T-helper 2 cell treated with Interferon-gamma antibody and Interleukin-4, amounts not matched to agents 5 μg/mL and 100 μg/mL, for 36 hours (primary cell): ENCODE results near the gene CYP24A1.

Source experiments
- DNase-seq: peaks from one replicate; pipeline ENCODE4 v3.0.0; 2021; ENCODE audit warnings: low spot score
- H3K27ac Mint-ChIP-seq: one replicate; pipeline ENCODE4 v1.8.0; 2021; ENCODE audit warnings: mild to moderate bottlenecking, mixed read lengths
- H3K27me3 Mint-ChIP-seq: one replicate; pipeline ENCODE4 v1.8.0; 2021; ENCODE audit warnings: low read depth, mixed read lengths
- H3K36me3 Mint-ChIP-seq: one replicate; pipeline ENCODE4 v1.8.0; 2021; ENCODE audit warnings: low read depth, mixed read lengths
- H3K4me1 Mint-ChIP-seq: one replicate; pipeline ENCODE4 v1.8.0; 2021; ENCODE audit warnings: low read depth, mixed read lengths
- H3K4me3 Mint-ChIP-seq: one replicate; pipeline ENCODE4 v1.8.0; 2022; ENCODE audit warnings: mild to moderate bottlenecking, moderate library complexity, mixed read lengths
- H3K9me3 Mint-ChIP-seq: one replicate; pipeline ENCODE4 v1.8.0; 2021; ENCODE audit warnings: mixed read lengths

The CYP24A1 gene

DNA sequence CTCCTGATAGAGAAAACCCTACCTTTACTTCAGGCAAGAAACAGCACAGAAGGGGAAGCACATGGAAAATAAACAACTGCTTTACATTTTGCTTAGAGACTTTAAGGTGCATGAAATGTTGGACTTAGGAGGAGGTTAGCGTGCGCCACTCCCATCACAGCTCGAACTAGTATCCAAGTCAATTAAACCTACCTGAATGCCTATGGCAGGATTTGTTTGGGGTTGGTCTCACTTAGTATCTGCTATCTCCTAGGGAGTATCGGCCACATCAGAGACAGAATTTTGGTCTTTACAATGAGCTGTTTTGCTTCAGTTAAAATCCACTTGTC lies 12.0 kb downstream of the CYP24A1 start:
- Mint-ChIP-seq H3K4me1 (no peaks in the 10 kb centered on the region), H3K4me3 (no peak overlapping the region), H3K9me3 (no peaks in the 10 kb centered on the region), H3K27me3 (peaks cover 12% of the 10 kb centered on the region), H3K27ac (no peak overlapping the region), H3K36me3 (no peaks in the 10 kb centered on the region)
- DNase-seq: no peak

DNA sequence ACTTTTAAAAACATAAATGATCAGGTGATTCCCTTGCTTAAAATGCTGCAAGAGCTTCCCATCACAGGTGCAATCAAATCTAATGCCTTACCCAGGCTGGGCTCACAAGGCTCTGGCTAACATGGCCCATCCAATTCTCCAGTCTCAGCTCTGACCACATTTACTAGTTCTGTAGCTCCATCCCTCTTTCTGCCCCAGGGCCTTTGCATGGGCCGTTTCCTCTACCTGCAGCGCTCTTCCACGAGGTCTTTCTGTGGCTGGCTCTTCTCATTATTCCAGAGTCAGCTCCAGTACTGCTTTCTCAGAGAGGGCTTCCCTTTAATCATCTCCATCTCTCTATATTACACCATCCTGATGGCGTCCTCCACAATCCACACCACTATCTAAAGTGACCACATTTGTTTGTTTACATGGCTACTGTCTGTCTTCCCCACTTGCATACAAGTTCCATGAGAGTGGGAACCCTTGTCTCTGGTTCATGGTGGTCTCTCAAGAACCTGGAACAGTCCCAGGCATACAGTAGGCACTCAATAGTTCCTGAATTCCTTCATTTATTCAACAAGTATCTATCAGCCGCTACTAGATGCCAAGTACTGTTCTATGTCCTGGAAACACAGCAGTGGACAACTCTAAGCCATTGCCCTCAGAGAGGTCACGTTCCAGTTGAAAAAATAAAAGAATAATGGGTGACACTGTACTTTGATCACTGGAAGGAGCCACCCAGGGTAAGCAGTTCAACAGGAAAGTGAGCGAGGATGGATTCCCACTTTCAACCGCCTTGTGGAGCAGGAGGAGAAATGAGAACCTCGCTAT lies 12.6 kb downstream of the CYP24A1 start:
- H3K4me1 Mint-ChIP-seq: no peaks in the 10 kb centered on the region
- no peaks in the 10 kb centered on the region for H3K36me3 Mint-ChIP-seq
- no peaks in the 10 kb centered on the region for H3K9me3 Mint-ChIP-seq
- H3K27me3 Mint-ChIP-seq: peaks cover 12% of the 10 kb centered on the region
- no peak overlapping the region for H3K27ac Mint-ChIP-seq
- no peak overlapping the region for H3K4me3 Mint-ChIP-seq
- no peak for DNase-seq

DNA sequence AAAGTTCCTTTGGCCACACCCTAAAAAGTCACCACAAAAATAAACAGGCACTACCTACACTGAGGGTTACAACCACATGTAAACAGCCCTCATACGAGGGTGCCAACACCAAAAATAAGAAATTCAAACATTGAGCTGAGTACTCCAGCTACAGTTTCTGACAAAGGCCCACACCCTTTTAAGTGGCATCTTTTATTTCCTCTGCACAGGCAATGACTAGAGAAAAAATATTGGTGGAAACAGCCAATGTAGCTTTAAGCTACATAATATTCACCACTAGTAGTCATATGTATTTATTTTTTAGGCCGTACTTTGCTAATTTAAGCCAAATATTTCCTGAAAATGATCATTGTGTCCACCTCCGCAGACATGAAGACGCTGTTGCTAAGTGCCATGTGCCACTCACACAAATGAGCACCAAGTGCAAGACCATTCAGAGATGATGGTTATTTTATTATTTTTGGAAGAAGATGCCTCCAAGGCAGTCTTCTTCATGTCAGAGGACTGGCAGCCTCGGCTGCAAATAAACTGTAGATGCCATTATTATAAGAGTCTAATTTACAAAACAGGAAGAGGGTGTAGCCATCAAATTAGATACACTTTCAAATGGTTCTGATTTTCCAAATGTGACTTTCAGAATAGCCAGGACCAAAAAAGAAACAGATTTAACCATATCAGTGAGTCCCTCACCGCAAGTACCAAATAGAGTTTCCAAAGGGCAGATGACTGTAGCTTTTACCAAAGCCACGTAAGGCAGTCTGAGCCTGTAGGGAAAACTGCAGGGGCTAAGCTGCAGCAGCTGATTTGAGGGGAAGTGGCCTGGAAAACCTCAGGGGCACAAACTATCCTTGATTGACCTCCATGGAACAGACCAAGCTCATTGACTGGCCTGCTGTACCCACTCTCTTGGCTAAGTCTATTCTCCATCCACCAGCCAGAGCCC lies 13.4 kb downstream of the CYP24A1 start:
- Mint-ChIP-seq H3K9me3 (no peaks in the 10 kb centered on the region), H3K27me3 (peaks cover 10% of the 10 kb centered on the region), H3K27ac (no peak overlapping the region), H3K36me3 (no peaks in the 10 kb centered on the region), H3K4me1 (no peaks in the 10 kb centered on the region), H3K4me3 (no peak overlapping the region)
- no peak for DNase-seq

DNA sequence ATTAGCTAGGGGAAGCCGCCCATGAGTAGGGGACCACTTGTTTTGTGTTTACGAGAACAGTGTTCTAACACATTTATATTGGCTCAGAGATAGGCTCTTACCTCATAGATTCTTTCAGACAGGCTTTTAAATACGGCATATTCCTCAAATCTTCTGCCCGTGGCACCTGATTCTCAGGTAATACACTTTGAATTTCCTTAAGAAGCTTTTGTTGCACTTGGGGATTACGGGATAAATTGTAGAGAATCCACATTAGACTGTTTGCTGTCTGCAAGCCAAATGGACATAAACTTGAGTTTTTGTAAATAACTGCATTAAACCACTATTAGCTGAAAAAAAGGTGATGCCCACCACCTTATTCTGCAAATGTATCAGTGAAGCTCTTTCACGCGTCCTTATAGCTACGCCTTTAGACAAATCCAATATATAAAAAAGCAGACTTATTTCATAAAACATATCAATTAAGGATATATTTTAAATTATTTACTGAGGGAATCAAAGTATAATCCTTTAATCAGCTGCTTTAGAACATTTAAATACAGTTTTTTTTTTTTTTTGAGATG lies 14.8 kb downstream of the CYP24A1 start:
- Mint-ChIP-seq H3K9me3 (no peaks in the 10 kb centered on the region), H3K27me3 (peaks cover 10% of the 10 kb centered on the region), H3K27ac (no peak overlapping the region), H3K4me3 (no peak overlapping the region), H3K4me1 (no peaks in the 10 kb centered on the region), H3K36me3 (no peaks in the 10 kb centered on the region)
- no peak for DNase-seq

DNA sequence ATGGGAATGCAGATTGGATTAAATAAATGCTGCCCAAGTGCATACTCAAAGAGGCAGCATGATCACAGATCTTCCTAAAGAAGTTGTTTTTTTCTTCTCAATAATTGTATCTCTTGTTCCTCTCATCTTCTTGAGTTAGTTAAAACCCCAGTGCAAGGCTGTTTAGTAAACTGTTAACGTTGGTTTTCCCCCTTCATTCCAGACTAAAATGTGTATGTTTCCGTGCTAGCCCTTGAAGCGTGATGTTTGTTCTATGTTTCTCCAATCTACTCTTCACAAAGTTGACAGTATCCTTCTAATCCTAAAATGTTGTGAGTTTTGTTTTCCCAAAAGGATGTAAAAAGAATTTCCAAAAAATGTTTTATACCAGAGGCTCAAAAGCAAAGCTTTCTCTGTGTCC lies 15.6 kb downstream of the CYP24A1 start:
- no peaks in the 10 kb centered on the region for H3K9me3 Mint-ChIP-seq
- no peaks in the 10 kb centered on the region for H3K36me3 Mint-ChIP-seq
- DNase-seq: no peak
- H3K27ac Mint-ChIP-seq: no peak overlapping the region
- peaks cover 10% of the 10 kb centered on the region for H3K27me3 Mint-ChIP-seq
- no peaks in the 10 kb centered on the region for H3K4me1 Mint-ChIP-seq
- no peak overlapping the region for H3K4me3 Mint-ChIP-seq

DNA sequence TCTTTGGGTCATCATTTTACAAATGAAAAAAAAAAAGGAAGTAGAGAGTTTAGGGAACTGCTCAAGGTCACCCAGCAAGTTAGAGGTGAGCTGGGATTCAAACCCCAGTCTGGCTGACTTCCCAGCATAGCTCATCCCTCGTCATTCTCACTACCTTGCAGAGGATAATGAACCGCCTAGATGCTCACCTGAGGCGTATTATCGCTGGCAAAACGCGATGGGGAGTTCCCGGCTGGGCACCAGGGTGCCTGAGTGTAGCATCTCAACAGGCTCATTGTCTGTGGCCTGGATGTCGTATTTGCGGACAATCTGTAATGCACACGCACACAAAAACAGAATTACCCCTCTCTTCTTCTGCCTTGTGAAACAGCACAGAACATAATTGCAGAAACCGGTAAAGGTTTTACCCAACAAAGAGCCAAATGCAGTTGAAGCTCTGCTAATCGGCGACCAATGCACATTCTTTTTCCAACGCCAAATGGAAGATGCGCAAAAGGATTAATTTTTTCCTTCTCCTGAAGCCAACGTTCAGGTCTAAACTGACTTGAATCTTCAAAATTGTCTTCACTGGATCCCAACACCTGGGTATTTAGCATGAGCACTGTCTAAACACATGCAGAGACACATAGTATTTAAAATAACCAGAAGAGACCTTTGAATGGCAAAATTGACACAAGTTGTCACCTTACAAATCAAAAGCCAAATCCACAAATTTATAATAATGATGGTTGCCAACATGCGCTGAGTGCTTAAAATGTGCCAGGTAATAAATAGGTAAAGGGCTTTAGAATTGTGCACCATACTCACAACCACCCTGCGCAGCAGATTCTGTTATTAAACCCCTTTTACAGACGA lies 16.6 kb downstream of the CYP24A1 start:
- H3K36me3 Mint-ChIP-seq: no peaks in the 10 kb centered on the region
- H3K27ac Mint-ChIP-seq: no peak overlapping the region
- no peak overlapping the region for H3K4me3 Mint-ChIP-seq
- no peaks in the 10 kb centered on the region for H3K4me1 Mint-ChIP-seq
- peaks cover 4% of the 10 kb centered on the region for H3K27me3 Mint-ChIP-seq
- H3K9me3 Mint-ChIP-seq: no peaks in the 10 kb centered on the region
- DNase-seq: no peak

DNA sequence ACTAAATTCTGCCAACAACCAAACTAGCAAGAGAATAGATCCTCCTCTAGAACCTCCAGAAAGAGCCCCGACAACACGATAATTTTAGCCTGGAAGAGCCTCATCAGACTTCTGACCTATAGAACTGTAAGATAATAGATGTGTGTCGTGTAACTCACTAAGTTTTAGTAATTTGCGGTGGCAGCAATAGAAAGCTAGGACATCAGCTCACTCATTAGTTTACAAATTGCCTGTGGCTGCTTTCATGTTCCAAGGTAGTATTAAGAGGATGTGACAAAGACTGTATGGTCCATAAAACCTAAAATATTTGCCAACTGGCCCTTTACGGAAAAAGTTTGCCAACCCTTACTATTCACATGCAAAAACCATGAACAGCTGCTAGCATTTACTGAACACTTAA lies 17.3 kb downstream of the CYP24A1 start:
- peaks cover 4% of the 10 kb centered on the region for H3K27me3 Mint-ChIP-seq
- H3K36me3 Mint-ChIP-seq: no peaks in the 10 kb centered on the region
- H3K27ac Mint-ChIP-seq: no peak overlapping the region
- H3K4me3 Mint-ChIP-seq: no peak overlapping the region
- no peak for DNase-seq
- H3K9me3 Mint-ChIP-seq: no peaks in the 10 kb centered on the region
- no peaks in the 10 kb centered on the region for H3K4me1 Mint-ChIP-seq

DNA sequence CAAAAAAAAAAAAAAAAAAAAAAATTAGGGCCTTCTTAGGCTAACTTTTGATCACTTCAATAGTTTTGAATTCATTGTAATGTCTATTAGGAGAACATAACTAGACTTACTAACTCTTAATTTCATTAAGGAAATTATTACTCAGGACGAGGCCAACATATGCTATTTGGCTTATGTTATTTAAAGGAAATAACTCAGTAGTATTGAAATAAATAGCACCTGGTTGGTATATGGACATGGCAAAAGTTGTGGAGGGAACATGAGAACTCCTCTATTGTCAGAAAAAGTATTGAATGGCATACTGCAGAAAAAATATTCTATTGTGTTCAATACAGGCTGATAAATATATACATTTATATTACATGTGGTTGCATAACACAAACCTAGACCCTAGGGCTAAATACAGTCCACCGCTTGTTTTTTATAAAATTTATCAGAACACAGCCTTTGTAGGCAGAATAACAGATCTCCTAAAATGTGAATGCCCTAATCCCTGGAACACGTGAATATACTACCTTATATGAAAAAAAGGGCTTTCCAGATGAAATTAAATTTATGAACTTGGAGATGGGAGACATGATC lies 18.0 kb downstream of the CYP24A1 start:
- no peak overlapping the region for H3K4me3 Mint-ChIP-seq
- H3K27me3 Mint-ChIP-seq: no peaks in the 10 kb centered on the region
- H3K36me3 Mint-ChIP-seq: no peaks in the 10 kb centered on the region
- H3K9me3 Mint-ChIP-seq: no peaks in the 10 kb centered on the region
- H3K27ac Mint-ChIP-seq: no peak overlapping the region
- no peaks in the 10 kb centered on the region for H3K4me1 Mint-ChIP-seq
- DNase-seq: no peak

DNA sequence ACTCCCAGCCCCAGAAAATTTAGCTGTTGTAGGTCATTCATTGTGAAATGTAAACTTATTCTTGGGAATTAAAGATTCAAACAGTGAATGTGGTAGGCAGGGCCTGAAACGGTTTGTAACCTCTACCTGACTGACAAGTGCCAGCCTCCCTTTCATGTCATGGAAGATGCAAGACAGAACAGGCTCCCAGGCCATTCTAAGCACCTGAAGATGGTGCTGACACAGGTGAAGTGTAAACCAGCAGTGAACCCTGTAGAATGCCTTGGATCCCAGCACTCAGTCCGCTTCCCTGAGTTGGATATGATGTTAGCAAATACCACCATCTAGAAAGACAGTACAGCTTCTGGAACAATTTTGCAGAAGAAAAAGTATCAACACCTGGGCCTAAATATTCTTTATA lies 19.3 kb downstream of the CYP24A1 start:
- no peak overlapping the region for H3K4me3 Mint-ChIP-seq
- H3K4me1 Mint-ChIP-seq: no peaks in the 10 kb centered on the region
- H3K27me3 Mint-ChIP-seq: no peaks in the 10 kb centered on the region
- no peak for DNase-seq
- H3K27ac Mint-ChIP-seq: no peak overlapping the region
- H3K9me3 Mint-ChIP-seq: no peaks in the 10 kb centered on the region
- H3K36me3 Mint-ChIP-seq: no peaks in the 10 kb centered on the region

DNA sequence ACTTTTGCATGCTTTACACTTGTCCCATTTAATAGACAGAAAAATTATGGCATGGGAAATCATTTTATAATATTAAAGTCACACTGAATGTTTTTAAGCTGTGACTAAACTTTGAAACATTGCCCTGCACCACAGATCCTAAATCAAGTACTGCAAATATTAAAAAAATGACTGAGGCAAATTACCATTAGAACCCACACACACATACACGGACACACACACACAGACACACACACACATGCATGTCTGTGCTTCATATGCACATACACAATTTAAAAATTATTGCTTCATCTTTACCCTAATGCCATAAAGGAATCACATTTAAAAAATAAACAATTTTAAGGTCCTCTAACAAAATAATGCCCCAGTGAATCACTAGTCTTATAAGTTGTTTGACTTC lies 19.9 kb downstream of the CYP24A1 start:
- Mint-ChIP-seq H3K36me3 (no peaks in the 10 kb centered on the region), H3K9me3 (no peaks in the 10 kb centered on the region), H3K4me3 (no peak overlapping the region), H3K27ac (no peak overlapping the region), H3K4me1 (no peaks in the 10 kb centered on the region), H3K27me3 (no peaks in the 10 kb centered on the region)
- no peak for DNase-seq

DNA sequence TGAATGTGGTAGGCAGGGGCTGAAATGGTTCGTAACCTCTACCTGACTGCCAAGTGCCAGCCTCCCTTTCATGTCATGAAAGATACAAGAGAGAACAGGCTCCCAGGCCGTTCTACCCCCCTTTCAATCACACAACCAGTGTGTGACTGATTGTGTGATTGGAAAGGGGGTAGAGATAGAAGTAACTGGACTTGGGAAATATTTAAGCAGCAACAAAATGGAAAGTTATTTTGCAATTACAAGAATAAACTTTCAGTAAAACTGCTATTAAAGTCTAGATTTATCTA lies 20.8 kb downstream of the CYP24A1 start:
- Mint-ChIP-seq H3K27ac (no peak overlapping the region), H3K4me3 (no peak overlapping the region), H3K27me3 (peaks cover 2% of the 10 kb centered on the region), H3K4me1 (no peaks in the 10 kb centered on the region), H3K9me3 (no peaks in the 10 kb centered on the region), H3K36me3 (no peaks in the 10 kb centered on the region)
- DNase-seq: no peak

DNA sequence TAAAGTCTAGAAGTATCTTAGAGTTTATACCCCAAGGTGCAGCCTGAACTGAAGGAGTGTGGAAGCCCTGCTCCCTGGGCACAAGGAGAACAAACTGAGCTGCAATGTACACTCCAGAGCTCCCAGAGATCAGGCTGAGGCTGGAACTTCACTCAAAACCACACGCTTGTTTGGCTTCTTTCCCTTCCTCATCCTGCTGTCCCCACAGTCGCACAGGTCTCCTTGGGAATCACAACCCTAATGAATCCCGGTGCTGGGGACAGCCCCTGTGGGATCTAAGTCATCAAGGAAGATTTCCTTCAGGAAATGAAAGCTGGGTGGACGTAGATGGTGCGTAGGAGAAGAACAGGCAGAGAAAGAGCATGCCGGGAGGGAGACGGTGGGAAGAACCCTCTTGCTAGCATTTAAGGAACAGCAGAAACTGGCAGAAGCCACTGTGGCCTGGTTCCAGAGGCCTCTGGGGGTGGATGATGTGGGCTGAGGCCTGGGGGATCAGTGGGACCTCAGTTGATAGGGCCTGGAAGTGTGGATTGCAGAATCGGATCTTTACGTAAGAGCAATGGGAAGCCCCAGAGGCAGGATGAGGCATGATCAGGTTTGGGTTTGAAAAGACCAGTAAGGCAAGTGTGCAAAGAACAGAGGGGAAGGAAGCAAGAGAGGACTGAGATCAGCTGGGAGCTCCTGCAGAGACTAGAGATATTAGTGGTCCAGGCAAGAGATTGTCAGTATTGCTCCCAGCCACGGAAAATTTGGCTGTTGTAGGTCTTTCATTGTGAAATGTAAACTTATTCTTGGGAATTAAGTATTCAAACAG lies 21.4 kb downstream of the CYP24A1 start:
- no peaks in the 10 kb centered on the region for H3K36me3 Mint-ChIP-seq
- H3K4me1 Mint-ChIP-seq: no peaks in the 10 kb centered on the region
- H3K4me3 Mint-ChIP-seq: no peak overlapping the region
- no peak for DNase-seq
- H3K27ac Mint-ChIP-seq: no peak overlapping the region
- no peaks in the 10 kb centered on the region for H3K9me3 Mint-ChIP-seq
- H3K27me3 Mint-ChIP-seq: peaks cover 2% of the 10 kb centered on the region
